ENCODE measurements around the gene HSBP1L1. TPM values are rescaled to one million over a fixed set of nuclear protein-coding genes. Genes with fewer than 3 reads are reported as not detected.

HSBP1L1 gene
- total RNA-seq, 1 donor from 2014 or later, result 13.8 TPM

DNA sequence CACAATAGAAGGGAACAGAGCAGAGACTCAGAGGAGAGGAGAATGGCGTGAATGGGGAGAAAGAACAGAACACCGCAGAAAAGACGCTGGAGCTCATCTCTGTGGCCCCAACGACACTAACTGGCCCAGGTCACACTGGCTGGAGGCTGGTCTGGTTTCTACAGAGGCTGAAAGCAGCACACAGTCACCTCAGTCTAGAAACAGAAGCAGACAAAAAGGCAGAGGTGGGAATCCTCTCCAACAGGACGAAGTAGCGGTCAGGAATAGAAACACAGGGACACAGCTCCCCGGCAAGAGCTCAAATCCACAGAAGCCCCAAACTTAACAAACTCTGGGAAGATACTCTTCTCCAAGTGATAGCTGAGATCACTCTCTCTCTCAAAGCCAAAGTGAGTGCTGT lies 22.2 kb upstream of the HSBP1L1 start:
- no peak for DNase-seq
- peak; percentile 23 for ATAC-seq (ENCODE audit: poor library complexity)
- intact Hi-C loops (cut with DNase I), result no loop called here

DNA sequence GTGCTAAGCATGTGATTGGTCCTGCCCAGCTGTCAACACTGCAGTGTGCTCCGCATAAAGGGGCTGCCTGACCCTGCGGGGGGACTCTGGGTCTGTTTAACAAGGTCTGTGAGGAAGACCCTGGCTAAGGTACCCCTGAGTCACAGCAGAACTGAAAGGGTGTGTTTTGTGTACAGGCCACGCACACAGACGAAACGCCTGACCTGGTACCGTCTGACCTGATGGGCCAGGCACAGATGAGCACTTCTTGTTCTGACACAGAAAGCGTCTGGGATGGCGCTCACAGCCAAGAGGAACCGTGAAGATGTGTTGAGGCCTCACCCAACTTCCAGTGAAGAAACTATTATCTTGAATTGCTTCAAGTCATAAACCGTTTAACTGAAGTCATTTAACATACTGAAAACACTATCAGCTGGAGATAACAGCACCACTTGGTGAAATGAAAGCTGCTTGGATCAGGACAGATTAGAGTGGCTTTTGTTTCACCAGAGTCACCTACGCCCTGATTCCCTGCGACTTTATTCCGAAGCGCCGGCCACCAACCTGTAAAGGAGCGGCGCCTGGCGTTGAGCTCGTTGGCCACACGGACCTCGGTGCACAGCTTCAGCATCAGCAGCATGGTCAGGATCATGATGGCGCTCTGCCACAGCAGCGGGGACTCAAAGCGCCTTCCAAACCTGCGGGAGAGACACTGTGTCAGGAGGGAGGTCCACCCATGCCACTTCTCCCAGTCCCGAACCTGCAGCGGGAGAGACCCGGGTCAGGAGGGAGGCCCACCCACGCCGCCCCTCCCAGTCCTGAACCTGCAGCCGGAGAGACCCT lies 21.4 kb upstream of the HSBP1L1 start:
- DNase-seq (no peak), ATAC-seq (ENCODE audit: poor library complexity) (peak; percentile 14)
- intact Hi-C loops (cut with DNase I), result no loop called here

DNA sequence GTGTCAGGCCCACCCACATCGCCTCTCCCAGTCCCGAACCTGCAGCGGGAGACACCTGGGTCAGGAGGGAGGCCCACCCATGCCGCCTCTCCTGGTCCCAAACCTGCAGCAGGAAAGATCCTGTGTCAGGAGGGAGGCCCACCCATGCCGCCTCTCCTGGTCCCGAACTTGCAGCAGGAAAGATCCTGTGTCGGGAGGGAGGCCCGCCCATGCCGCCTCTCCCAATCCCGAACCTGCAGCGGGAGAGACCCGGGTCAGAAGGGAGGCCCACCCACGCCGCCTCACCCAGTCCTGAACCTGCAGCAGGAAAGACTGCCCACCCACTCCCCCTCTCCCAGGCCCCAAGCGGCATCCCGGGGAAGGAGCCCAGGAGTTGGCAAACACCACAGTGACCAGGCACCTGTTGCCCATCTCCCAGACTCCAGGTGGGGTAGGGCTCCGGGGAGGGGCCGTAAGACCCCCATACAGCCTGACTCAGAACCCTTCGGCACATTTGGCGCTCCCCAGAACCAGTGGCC lies 20.8 kb upstream of the HSBP1L1 start:
- DNase-seq (no peak), ATAC-seq (ENCODE audit: poor library complexity) (no peak)
- intact Hi-C loops (cut with DNase I), result no loop called here

DNA sequence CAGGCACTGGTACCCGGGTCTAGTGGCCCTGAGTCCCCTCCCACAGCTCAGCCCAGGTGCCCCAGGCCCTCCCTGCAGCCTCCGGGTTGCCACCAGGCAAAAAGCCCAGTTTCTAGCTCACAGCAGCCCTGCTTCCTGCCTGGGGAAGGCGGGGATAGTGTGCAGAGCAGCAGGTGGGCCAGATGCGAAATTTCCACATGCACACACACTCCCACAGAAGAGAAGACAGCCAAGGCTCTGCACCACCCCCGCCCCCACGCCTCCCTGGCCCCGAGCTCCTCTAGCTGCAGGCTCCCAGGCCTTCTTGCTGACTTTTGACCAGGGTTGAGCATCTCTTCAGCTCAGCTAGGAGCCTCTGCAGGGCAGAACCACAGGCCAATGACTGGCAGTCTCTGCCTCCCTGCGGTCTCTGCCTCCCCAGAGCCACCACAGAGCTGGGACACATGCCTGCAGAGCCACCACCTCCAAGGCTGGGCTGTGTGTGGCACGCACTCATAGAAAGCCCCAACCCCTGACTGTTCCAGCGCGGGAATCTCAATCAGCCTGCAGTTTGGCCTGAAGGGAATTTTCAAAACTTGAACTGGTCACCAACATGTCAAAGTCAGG lies 20.2 kb upstream of the HSBP1L1 start:
- peak; percentile 11 for ATAC-seq (ENCODE audit: poor library complexity)
- intact Hi-C loops (cut with DNase I), result no loop called here

DNA sequence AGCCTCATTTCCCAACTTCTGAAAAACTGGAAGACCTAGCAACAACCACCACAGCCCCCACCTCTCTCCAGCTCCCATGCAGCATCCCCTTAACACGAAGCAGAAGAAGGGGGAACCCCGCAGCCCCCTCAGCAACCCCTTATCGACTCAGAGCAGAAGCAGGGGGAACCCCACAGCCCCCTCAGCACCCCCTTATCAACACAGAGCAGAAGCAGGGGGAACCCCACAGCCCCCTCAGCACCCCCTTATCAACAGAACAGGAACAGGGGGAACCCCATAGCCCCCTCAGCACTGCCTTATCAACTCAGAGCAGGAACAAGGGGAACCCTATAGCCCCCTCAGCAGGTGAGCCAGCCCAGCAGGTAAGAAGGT lies 19.7 kb upstream of the HSBP1L1 start:
- no peak for ATAC-seq (ENCODE audit: poor library complexity)
- intact Hi-C loops (cut with DNase I), result no loop called here
- DNase-seq, result no peak

More for the DNA sequence above, 20.2 kb upstream of the HSBP1L1 start:
- DNase-seq, result no peak

GRCh38 chr18:79945118-79946042 lies 19.1 kb upstream of the HSBP1L1 start:
- DNase-seq (no peak), ATAC-seq (ENCODE audit: poor library complexity) (no peak)
- intact Hi-C loops (cut with DNase I), result no loop called here

DNA sequence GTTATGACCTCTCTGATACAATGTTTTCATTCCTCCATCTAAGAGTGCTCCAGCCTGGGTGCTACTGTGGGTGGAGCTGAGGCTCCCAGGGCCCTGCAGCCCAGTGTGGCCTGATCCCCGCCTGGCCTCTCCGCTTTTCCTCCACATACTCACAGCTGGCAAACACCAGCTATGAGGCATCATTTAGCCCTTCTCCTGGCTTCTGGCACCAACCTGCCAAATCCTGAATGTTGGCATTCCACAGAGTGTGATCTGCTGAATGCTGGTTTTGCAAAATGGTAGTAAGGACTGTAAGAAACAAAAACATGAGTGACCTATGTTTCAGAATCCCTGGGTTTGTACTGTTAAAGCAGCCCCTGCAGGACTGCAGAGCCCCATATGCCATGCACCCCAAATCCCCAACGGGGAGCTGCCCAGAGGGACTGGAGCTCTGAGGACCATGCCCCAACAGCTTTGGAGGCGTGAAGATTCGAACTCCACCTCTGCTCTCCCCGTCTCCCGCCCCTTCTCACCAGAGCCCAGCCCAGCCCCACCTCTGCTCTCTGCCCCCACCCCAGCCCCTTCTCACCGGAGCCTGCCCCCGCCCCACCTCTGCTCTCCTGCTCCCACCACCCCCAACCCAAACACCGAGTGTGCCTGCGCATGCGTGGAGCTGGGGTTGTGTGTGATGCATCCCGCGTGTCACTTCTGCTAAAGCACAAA lies 17.2 kb upstream of the HSBP1L1 start:
- no peak for DNase-seq
- intact Hi-C loops (cut with DNase I), result no loop called here
- ATAC-seq (ENCODE audit: poor library complexity), result no peak

- intact Hi-C loops (cut with DNase I), result no loop called here
- DNase-seq, result no peak
- ATAC-seq (ENCODE audit: poor library complexity), result no peak
Observed at GRCh38 chr18:79947881-79948610, 16.4 kb upstream of the HSBP1L1 start.

- DNase-seq (no peak), ATAC-seq (ENCODE audit: poor library complexity) (no peak)
- intact Hi-C loops (cut with DNase I), result no loop called here
Observed at GRCh38 chr18:79948719-79949411, 15.6 kb upstream of the HSBP1L1 start.

GRCh38 chr18:79949697-79950487 lies 14.6 kb upstream of the HSBP1L1 start:
- peak; percentile 85 for DNase-seq
- intact Hi-C loops (cut with DNase I), result loop anchor here (10.0 kb wide), 1 partner anchor 85 kb away; the partner anchor contains the start of gene RBFA
- ATAC-seq (ENCODE audit: poor library complexity), result no peak

- intact Hi-C loops (cut with DNase I), result loop anchor here (10.0 kb wide), 1 partner anchor 84 kb away; the partner anchor contains the start of gene RBFA
- ATAC-seq (ENCODE audit: poor library complexity) (peak; percentile 17), DNase-seq (peak; percentile 68)
Observed at GRCh38 chr18:79950515-79951341, 13.7 kb upstream of the HSBP1L1 start.

GRCh38 chr18:79951545-79952455 lies 12.6 kb upstream of the HSBP1L1 start, which contains the start of gene SLC66A2:
TSS of gene SLC66A2 (minus strand) at chr18:79951653. CDS start at chr18:79950926, 727 bp downstream.
- DNase-seq (peak; percentile 97), ATAC-seq (ENCODE audit: poor library complexity) (peak; percentile 93)
- intact Hi-C loops (cut with DNase I), result loop anchor here (10.0 kb wide), 1 partner anchor 83 kb away; the partner anchor contains the start of gene RBFA

DNA sequence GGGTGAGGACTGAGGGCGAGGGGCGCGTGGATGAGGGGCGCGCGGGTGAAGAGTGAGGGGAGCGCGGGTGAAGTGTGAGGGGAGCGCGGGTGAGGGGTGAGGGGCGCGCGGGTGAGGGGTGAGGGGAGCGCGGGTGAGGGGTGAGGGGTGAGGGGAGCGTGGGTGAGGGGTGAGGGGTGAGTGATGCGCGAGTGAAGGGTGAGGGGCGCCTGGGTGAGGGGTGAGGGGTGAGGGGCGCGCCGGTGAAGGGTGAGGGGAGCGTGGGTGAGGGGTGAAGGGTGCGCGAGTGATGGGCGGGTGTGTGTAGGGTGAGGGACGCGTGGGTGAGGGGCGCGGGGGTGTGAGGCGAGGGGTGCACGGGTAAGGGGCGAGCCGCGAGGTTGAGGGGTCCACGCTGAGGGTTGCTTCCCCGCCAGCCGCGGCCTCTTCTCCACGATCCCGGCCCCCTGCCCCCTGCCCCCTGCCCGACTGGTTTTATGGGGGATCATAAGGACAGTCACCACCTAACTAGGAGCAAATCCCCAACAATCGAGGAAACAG lies 11.9 kb upstream of the HSBP1L1 start:
- no peak for ATAC-seq (ENCODE audit: poor library complexity)
- DNase-seq, result no peak
- intact Hi-C loops (cut with DNase I), result loop anchor here (10.0 kb wide), 1 partner anchor 82 kb away; the partner anchor contains the start of gene RBFA

DNA sequence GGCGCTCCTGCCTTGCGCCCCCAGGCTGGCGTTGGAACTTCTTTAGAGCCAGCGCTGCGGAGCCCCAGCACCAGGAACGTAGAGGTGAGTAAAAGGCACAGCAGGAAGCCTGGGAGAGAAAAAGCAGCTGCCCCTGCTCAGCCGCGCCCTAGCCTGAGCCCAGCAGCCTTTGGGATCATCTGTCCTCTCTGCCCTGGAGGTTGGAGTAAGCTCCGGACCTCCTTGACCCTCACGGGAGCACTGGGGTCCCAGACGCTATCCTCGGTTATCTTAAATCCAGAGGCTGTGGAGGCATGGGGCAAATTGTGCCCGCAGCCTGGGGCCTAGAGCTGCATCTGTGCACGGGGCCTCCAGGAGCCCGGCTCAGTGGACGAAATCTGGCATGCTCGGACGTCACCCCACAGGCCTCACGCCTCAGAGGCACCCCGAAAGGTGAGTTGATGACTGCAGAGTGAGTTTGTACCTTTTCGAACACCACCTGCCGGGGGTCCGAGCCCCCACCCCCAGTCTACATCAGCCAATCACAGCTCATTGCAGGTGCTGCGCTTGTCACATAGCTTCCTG lies 11.4 kb upstream of the HSBP1L1 start:
- no peak for DNase-seq
- intact Hi-C loops (cut with DNase I), result loop anchor here (10.0 kb wide), 1 partner anchor 82 kb away; the partner anchor contains the start of gene RBFA
- no peak for ATAC-seq (ENCODE audit: poor library complexity)

Data from Right ventricle myocardium superior (tissue), 1 donor.